Keratinocyte (primary cell): Measurements from ENCODE around the gene TNFRSF6B. TPM values are rescaled to one million over a fixed set of nuclear protein-coding genes. Genes with fewer than 3 reads are reported as not detected.

Experiments used
- DNase-seq: peaks from one replicate; pipeline ENCODE4 v3.0.0-alpha.2; 2011; ENCODE audit warnings: low read depth, missing footprints, low spot score
- FAIRE-seq: peaks from 2 replicates; lab custom pipeline; 2011; peaks lifted over from hg19 to GRCh38; lab: Jason Lieb, UNC
- H2AFZ ChIP-seq: 2 replicates; pipeline ENCODE4 v1.6.0; 2012; ENCODE audit warnings: low read length, control low read depth, inconsistent platforms; ENCODE audit not compliant: control insufficient read depth
- H3K27ac ChIP-seq: 2 replicates; pipeline ENCODE4 v1.5.1; 2011; ENCODE audit warnings: low read length; ENCODE audit not compliant: control insufficient read depth, insufficient read depth
- H3K27me3 ChIP-seq: 3 replicates; pipeline ENCODE4 v1.6.0; 2011; ENCODE audit warnings: low read length; ENCODE audit not compliant: control insufficient read depth, insufficient read depth; ENCODE audit errors: extremely low read depth
- H3K36me3 ChIP-seq, 2 experiments: 2 replicates in 1 of 2; 3 replicates in 1 of 2; pipeline ENCODE4 v1.5.1; 2011; ENCODE audit warnings: low read length in 2 of 2, mild to moderate bottlenecking in 1 of 2; ENCODE audit not compliant: control insufficient read depth in 2 of 2, insufficient read depth in 2 of 2; ENCODE audit errors: extremely low read depth in 1 of 2
- H3K4me1 ChIP-seq: 3 replicates; pipeline ENCODE4 v1.5.1; 2011; ENCODE audit warnings: low read length; ENCODE audit not compliant: control insufficient read depth, insufficient read depth; ENCODE audit errors: extremely low read depth
- H3K4me2 ChIP-seq: 3 replicates; pipeline ENCODE4 v1.6.0; 2011; ENCODE audit warnings: low read depth, low read length; ENCODE audit not compliant: control insufficient read depth, insufficient read depth; ENCODE audit errors: extremely low read depth
- H3K4me3 ChIP-seq, 3 experiments: fragments of 200-600 bp in 1 of 3; sonication (generic) in 1 of 3; 2 replicates in 2 of 3; 3 replicates in 1 of 3; pipeline ENCODE4 v1.5.1; 2011 to 2016; ENCODE audit warnings: low read length in 3 of 3, mild to moderate bottlenecking in 3 of 3, control low read depth in 2 of 3, inconsistent platforms in 1 of 3, low read depth in 1 of 3, mixed read lengths in 1 of 3, mixed run types in 1 of 3, moderate library complexity in 1 of 3; ENCODE audit not compliant: control insufficient read depth in 2 of 3, insufficient read depth in 2 of 3; ENCODE audit errors: extremely low read depth in 1 of 3
- H3K79me2 ChIP-seq: 2 replicates; pipeline ENCODE4 v1.6.0; 2012; ENCODE audit warnings: low read length; ENCODE audit not compliant: control insufficient read depth, insufficient read depth
- H3K9ac ChIP-seq: 3 replicates; pipeline ENCODE4 v1.6.0; 2011; ENCODE audit warnings: low read length; ENCODE audit not compliant: control insufficient read depth, insufficient read depth; ENCODE audit errors: extremely low read depth
- H3K9me1 ChIP-seq: 3 replicates; pipeline ENCODE4 v1.6.0; 2011; ENCODE audit warnings: low read length; ENCODE audit not compliant: control insufficient read depth, insufficient read depth; ENCODE audit errors: extremely low read depth
- H3K9me3 ChIP-seq: 2 replicates; pipeline ENCODE4 v1.5.1; 2012; ENCODE audit warnings: low read depth, low read length; ENCODE audit not compliant: control insufficient read depth
- H4K20me1 ChIP-seq: 3 replicates; pipeline ENCODE4 v1.6.0; 2011; ENCODE audit warnings: low read length; ENCODE audit not compliant: control insufficient read depth, insufficient read depth; ENCODE audit errors: extremely low read depth
- EZH2 ChIP-seq: IDR thresholded peaks from one replicate; pipeline ENCODE4 v1.6.1; 2012; ENCODE audit warnings: inconsistent platforms, mild to moderate bottlenecking, low read length, moderate library complexity
- dilution Hi-C: fragments of 300-500 bp; cut with MboI; formaldehyde crosslinking; loops from one replicate; pipeline ENCODE4 v1.7.0; 2020; ENCODE audit warnings: low sequenced_read_pairs; ENCODE audit not compliant: extremely low pct_ligation_motif_present
- polyA plus RNA-seq, 5 experiments: library from polyadenylated mRNA; depleted of rRNA in 3 of 5; stranded (reverse) in 3 of 5; stranded (forward) in 1 of 5; unstranded in 1 of 5; fragments of >200 nt; gene quantifications; 1 replicate in 1 of 5; 2 replicates in 3 of 5; 3 replicates in 1 of 5; pipeline versions ENCODE4 v1.2.1 to v1.2.3, GENCODE V29; 2011 to 2012; ENCODE audit warnings: missing spikeins in 2 of 5, low read depth in 1 of 5, low replicate concordance in 1 of 5
- TF ChIP-seq, protein P1 (sequence below), 3 experiments: IDR thresholded peaks in 1 of 3; conservative IDR thresholded peaks in 1 of 3; optimal IDR thresholded peaks in 1 of 3; 2 replicates in 2 of 3; 3 replicates in 1 of 3; pipeline versions ENCODE3 to v1.5.1; 2011; ENCODE audit warnings: low read length in 3 of 3, mild to moderate bottlenecking in 3 of 3, moderate library complexity in 2 of 3, control low read depth in 1 of 3, inconsistent platforms in 1 of 3; ENCODE audit not compliant: insufficient read depth in 2 of 3; ENCODE audit errors: extremely low read depth in 1 of 3

TNFRSF6B gene
- polyA plus RNA-seq, 1 donor (not counting 4 experiments of a cell fraction or from before 2014, with no cell fraction given), result 51.9 TPM

DNA sequence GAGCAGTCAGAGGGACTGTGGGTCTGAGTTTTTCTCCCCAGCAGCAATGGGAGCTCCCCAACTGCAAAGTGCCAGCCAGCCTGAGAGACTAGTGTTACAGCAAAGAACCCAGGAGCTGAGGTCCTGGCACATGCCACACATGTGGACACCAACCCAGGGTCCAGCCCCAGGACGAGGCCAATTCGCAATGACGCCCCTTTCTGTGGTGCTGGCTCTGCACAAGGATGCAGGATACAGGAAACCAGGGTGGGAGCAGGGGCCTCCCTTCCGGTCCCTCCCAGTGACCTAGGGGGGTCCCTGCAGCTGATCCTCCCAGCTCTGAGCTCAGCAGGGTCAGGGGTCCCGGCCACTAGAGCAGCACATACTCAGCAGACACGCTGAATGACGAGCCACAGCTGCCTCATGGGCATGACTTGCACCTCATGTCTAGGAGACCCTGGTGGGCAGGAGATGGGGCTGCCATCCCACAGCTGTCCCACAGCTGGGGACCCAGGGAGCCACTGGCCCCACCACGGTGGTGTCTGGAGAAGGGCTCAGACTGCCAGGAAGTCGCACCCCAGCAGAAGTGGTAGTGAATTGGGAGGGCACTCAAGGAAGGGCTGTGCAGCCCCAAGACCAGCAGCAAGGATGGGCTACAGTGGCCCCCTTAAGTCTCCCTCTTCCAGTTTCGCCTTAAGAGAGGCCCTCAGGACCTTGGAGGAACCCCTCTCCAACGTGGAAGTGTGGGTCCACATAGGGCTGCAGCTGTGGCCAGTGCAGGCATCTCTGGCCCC, 7.7 kb downstream of the TNFRSF6B start:
- Histone ChIP-seq H4K20me1 (peaks cover 4% of the 10 kb centered on the region), H3K9me1 (no peaks in the 10 kb centered on the region), H3K27me3 (no peaks in the 10 kb centered on the region), H3K9ac (no peak overlapping the region), H3K27ac (no peak overlapping the region), H2AFZ (no peak overlapping the region), H3K4me1 (peaks cover 26% of the 10 kb centered on the region), H3K79me2 (peaks cover 41% of the 10 kb centered on the region), H3K36me3 (peaks cover 17 to 27% of the 10 kb centered on the region in 2 experiments), H3K4me2 (no peak overlapping the region), H3K9me3 (no peaks in the 10 kb centered on the region), H3K4me3 (no peak overlapping the region)
- FAIRE-seq (no peak), DNase-seq (no peak)
- TF ChIP-seq EZH2, result no peak
- TF ChIP-seq, protein P1, sequence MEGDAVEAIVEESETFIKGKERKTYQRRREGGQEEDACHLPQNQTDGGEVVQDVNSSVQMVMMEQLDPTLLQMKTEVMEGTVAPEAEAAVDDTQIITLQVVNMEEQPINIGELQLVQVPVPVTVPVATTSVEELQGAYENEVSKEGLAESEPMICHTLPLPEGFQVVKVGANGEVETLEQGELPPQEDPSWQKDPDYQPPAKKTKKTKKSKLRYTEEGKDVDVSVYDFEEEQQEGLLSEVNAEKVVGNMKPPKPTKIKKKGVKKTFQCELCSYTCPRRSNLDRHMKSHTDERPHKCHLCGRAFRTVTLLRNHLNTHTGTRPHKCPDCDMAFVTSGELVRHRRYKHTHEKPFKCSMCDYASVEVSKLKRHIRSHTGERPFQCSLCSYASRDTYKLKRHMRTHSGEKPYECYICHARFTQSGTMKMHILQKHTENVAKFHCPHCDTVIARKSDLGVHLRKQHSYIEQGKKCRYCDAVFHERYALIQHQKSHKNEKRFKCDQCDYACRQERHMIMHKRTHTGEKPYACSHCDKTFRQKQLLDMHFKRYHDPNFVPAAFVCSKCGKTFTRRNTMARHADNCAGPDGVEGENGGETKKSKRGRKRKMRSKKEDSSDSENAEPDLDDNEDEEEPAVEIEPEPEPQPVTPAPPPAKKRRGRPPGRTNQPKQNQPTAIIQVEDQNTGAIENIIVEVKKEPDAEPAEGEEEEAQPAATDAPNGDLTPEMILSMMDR (optimal IDR thresholded peaks at IDR 0.05 in 1 of 3, IDR thresholded peaks at IDR 0.05 in 1 of 3, conservative IDR thresholded peaks at IDR 0.05 in 1 of 3; ENCODE audit: extremely low read depth in 1 of 3, insufficient read depth in 2 of 3, low read length in 3 of 3), result no peak
- dilution Hi-C loops, result no loop called here

- H3K79me2 ChIP-seq, result peaks cover 45% of the 10 kb centered on the region
- FAIRE-seq, result no peak
Measured at GRCh38 chr20:63704749-63705117, 8.3 kb downstream of the TNFRSF6B start.

More at GRCh38 chr20:63704749-63705117, 8.3 kb downstream of the TNFRSF6B start:
- no peak for TF ChIP-seq EZH2
- TF ChIP-seq, protein P1 (optimal IDR thresholded peaks at IDR 0.05 in 1 of 3, IDR thresholded peaks at IDR 0.05 in 1 of 3, conservative IDR thresholded peaks at IDR 0.05 in 1 of 3; ENCODE audit: extremely low read depth in 1 of 3, insufficient read depth in 2 of 3, low read length in 3 of 3), result no peak
- no peaks in the 10 kb centered on the region for H3K27me3 ChIP-seq
- H3K4me2 ChIP-seq, result no peak overlapping the region
- H2AFZ ChIP-seq, result no peak overlapping the region
- H3K9ac ChIP-seq, result no peak overlapping the region
- DNase-seq, result no peak
- H3K4me3 ChIP-seq, result no peak overlapping the region
- H4K20me1 ChIP-seq, result peaks cover 4% of the 10 kb centered on the region
- H3K9me3 ChIP-seq, result no peaks in the 10 kb centered on the region
- H3K9me1 ChIP-seq, result no peaks in the 10 kb centered on the region
- H3K27ac ChIP-seq, result no peak overlapping the region
- dilution Hi-C loops, result no loop called here
- peaks cover 19 to 32% of the 10 kb centered on the region in 2 experiments for H3K36me3 ChIP-seq
- peaks cover 23% of the 10 kb centered on the region for H3K4me1 ChIP-seq
